Measurements from ENCODE around the gene OSBPL2. TPM values are rescaled to one million over a fixed set of nuclear protein-coding genes. Genes with fewer than 3 reads are reported as not detected.
A peak's percentile ranks its signal among the peaks of the same experiment; 100 is the strongest.

Gene OSBPL2
- total and polyA plus RNA-seq, 9 of the 15 experiments (the other 6 are each of a cell fraction or from before 2014, with no cell fraction given), result 2.5 to 25.6 (median 14.1) TPM

DNA sequence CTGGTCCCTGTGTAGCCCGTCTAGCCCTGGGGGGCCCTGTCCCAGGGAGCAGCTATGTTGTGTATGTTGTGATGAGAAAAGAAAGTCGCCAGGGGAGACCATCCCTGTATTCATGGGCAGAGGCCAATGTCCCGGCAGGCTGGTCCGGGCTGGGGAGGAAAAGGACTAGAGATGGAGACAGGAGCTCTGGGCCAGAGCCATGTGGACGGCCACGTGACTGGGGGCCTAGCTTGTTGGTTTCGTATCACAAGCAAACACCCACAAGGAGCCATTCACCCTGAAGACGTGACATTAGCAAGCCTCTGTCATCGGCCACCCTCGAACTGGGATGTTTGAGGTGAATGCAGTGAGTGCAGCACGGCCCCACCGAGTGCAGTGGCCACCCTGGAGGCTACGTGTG is 15.3 kb upstream of the OSBPL2 start (continued):
- TF ChIP-seq, protein P1, sequence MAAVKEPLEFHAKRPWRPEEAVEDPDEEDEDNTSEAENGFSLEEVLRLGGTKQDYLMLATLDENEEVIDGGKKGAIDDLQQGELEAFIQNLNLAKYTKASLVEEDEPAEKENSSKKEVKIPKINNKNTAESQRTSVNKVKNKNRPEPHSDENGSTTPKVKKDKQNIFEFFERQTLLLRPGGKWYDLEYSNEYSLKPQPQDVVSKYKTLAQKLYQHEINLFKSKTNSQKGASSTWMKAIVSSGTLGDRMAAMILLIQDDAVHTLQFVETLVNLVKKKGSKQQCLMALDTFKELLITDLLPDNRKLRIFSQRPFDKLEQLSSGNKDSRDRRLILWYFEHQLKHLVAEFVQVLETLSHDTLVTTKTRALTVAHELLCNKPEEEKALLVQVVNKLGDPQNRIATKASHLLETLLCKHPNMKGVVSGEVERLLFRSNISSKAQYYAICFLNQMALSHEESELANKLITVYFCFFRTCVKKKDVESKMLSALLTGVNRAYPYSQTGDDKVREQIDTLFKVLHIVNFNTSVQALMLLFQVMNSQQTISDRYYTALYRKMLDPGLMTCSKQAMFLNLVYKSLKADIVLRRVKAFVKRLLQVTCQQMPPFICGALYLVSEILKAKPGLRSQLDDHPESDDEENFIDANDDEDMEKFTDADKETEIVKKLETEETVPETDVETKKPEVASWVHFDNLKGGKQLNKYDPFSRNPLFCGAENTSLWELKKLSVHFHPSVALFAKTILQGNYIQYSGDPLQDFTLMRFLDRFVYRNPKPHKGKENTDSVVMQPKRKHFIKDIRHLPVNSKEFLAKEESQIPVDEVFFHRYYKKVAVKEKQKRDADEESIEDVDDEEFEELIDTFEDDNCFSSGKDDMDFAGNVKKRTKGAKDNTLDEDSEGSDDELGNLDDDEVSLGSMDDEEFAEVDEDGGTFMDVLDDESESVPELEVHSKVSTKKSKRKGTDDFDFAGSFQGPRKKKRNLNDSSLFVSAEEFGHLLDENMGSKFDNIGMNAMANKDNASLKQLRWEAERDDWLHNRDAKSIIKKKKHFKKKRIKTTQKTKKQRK (IDR thresholded peaks at IDR 0.05; ENCODE audit: borderline replicate concordance, low read depth, low read length), result no peak
- TF ChIP-seq RAD51 (IDR thresholded peaks at IDR 0.05; ENCODE audit: borderline replicate concordance, low read depth) (peak; percentile 33; the same call in 1 of the 2 replicates), PRPF4 (IDR thresholded peaks at IDR 0.05; ENCODE audit: insufficient read depth, low read depth, low read length, poor library complexity, severe bottlenecking) (no peak), KAT8 (IDR thresholded peaks at IDR 0.05; ENCODE audit: low read depth) (no peak)
- TF ChIP-seq, protein P2, sequence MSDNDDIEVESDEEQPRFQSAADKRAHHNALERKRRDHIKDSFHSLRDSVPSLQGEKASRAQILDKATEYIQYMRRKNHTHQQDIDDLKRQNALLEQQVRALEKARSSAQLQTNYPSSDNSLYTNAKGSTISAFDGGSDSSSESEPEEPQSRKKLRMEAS (CRISPR knock-in tag; IDR thresholded peaks at IDR 0.05), result 0 out of 2 replicates have a peak, but pooled peaks have one; percentile 26
- TF ChIP-seq, protein P3, sequence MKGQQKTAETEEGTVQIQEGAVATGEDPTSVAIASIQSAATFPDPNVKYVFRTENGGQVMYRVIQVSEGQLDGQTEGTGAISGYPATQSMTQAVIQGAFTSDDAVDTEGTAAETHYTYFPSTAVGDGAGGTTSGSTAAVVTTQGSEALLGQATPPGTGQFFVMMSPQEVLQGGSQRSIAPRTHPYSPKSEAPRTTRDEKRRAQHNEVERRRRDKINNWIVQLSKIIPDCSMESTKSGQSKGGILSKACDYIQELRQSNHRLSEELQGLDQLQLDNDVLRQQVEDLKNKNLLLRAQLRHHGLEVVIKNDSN (CRISPR knock-in tag; IDR thresholded peaks at IDR 0.05), result peak; percentile 71
- TF ChIP-seq, protein P4, sequence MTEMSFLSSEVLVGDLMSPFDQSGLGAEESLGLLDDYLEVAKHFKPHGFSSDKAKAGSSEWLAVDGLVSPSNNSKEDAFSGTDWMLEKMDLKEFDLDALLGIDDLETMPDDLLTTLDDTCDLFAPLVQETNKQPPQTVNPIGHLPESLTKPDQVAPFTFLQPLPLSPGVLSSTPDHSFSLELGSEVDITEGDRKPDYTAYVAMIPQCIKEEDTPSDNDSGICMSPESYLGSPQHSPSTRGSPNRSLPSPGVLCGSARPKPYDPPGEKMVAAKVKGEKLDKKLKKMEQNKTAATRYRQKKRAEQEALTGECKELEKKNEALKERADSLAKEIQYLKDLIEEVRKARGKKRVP (CRISPR knock-in tag; IDR thresholded peaks at IDR 0.05), result no peak
- TF ChIP-seq, protein P5, sequence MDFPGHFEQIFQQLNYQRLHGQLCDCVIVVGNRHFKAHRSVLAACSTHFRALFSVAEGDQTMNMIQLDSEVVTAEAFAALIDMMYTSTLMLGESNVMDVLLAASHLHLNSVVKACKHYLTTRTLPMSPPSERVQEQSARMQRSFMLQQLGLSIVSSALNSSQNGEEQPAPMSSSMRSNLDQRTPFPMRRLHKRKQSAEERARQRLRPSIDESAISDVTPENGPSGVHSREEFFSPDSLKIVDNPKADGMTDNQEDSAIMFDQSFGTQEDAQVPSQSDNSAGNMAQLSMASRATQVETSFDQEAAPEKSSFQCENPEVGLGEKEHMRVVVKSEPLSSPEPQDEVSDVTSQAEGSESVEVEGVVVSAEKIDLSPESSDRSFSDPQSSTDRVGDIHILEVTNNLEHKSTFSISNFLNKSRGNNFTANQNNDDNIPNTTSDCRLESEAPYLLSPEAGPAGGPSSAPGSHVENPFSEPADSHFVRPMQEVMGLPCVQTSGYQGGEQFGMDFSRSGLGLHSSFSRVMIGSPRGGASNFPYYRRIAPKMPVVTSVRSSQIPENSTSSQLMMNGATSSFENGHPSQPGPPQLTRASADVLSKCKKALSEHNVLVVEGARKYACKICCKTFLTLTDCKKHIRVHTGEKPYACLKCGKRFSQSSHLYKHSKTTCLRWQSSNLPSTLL (IDR thresholded peaks at IDR 0.05), result no peak
- TF ChIP-seq, protein P6, sequence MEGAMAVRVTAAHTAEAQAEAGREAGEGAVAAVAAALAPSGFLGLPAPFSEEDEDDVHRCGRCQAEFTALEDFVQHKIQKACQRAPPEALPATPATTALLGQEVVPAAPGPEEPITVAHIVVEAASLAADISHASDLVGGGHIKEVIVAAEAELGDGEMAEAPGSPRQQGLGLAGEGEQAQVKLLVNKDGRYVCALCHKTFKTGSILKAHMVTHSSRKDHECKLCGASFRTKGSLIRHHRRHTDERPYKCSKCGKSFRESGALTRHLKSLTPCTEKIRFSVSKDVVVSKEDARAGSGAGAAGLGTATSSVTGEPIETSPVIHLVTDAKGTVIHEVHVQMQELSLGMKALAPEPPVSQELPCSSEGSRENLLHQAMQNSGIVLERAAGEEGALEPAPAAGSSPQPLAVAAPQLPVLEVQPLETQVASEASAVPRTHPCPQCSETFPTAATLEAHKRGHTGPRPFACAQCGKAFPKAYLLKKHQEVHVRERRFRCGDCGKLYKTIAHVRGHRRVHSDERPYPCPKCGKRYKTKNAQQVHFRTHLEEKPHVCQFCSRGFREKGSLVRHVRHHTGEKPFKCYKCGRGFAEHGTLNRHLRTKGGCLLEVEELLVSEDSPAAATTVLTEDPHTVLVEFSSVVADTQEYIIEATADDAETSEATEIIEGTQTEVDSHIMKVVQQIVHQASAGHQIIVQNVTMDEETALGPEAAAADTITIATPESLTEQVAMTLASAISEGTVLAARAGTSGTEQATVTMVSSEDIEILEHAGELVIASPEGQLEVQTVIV (CRISPR knock-in tag; IDR thresholded peaks at IDR 0.05; ENCODE audit: borderline replicate concordance), result no peak
- TF ChIP-seq, protein P7, sequence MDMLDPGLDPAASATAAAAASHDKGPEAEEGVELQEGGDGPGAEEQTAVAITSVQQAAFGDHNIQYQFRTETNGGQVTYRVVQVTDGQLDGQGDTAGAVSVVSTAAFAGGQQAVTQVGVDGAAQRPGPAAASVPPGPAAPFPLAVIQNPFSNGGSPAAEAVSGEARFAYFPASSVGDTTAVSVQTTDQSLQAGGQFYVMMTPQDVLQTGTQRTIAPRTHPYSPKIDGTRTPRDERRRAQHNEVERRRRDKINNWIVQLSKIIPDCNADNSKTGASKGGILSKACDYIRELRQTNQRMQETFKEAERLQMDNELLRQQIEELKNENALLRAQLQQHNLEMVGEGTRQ (CRISPR knock-in tag; IDR thresholded peaks at IDR 0.05), result peak; percentile 44

Measured in K562 (cell line).